Right forelimb (tissue), 1 donor: ENCODE measurements around the gene GALNT9.

ENCODE experiments used
- DNase-seq: peaks from one replicate; pipeline ENCODE4 v3.0.0-alpha.2; 2018

The GALNT9 gene

DNA sequence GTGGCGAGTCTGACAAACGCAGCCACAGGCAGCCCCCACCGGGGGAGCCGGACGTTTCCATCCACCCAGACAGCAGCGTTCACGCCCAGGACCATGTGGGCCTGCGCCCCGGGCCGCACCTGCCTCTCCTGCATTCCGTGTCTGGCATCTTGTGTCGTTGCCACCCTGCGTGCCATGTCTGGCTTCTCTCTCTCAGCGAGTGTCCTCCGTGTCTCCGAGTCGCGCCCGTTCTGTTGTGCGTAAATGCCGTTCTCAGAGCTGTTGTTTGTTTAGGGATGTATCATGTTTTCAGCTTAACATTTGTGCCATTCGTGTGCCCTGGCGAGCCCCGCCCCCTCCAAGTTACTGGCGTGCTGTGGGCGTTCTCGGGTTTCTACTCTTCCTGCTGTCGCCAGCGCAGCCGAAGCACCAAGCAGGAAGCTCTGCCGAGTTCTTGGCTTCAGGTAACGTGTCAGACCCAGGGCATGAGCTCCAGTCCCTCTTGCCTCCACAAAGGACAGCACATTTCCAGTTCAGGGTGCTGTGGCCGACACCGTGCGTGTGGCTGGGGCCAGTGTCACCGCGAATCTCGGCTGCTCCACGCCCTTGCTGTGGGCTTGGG, 150.5 kb downstream of the GALNT9 start:
- DNase-seq, result no peak

DNA sequence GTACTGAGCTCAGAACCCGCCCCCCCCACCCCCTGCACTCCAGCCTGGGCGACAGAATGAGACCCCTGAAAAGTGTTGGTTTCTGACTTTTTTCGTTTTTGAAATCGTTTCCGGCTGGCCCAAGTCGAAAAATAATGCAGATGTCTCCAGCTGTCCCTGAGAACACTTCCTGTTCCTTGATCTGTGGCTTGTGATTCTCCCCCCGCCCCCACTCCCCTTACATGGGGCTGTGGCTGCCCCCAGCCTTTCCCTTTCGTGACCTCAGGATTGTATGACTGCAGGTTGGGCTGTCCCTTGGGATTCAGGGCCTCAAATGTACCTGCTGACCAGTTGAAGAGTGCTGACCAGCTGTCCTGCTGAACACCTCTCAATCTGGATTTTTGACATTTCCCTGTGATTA, 151.1 kb downstream of the GALNT9 start:
- DNase-seq, result no peak

DNA sequence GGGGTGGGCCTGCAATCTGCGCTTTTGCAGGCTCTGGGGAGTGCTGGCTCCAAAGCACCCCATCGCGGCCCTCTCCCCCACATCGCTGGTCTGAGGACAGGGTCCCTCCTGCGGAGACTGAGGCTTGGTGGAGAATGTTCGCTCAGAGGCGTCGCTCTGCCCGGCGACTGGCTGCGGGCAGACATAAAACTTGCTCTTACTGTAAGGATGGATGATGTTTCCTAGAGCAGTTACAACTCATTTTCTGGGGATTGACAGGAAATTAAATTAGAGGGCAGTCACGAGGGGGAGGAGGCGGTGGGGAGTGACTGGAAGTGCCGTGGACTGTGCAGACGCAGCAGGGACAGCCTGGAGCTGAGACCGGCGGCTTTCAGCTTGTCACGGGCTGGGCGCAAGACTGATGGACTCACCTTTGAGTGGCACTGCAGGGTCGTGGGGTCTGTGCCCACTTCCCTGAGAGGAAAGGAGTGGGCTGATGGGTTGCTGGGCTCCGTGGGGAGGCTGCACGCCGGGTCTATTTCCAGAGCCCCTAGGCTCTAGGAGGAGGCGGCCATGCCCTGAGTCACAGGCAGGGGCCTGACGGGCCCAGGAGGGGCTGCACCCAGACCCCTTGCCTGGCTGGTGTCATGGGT, 152.4 kb downstream of the GALNT9 start:
- no peak for DNase-seq

DNA sequence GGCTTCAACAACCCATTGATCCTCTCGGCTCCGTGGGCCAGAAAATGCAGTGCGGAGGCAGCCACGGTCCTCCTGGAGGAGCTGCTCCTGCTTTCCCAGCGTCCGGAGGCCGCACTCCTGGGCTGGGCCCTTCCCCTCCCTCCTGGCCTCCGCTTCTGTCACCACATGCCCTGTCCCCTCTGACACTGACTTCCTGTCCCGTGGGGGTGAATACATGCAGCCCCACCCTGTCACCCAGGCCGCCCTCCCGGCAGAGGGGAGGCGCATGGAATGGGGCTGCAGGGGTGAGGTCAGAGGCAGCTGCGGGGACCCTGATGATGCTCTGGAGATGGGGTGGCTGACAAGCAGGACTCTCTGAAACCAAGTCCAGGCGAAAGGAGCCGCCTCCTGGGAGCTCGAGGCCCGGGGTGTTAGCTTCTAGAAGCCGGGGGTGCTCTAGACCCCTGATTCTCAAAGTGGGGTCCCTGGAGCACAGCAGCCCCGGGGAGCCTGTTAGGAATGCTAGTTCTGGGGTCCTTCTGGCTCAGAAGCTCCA, 152.9 kb downstream of the GALNT9 start:
- DNase-seq, result no peak

DNA sequence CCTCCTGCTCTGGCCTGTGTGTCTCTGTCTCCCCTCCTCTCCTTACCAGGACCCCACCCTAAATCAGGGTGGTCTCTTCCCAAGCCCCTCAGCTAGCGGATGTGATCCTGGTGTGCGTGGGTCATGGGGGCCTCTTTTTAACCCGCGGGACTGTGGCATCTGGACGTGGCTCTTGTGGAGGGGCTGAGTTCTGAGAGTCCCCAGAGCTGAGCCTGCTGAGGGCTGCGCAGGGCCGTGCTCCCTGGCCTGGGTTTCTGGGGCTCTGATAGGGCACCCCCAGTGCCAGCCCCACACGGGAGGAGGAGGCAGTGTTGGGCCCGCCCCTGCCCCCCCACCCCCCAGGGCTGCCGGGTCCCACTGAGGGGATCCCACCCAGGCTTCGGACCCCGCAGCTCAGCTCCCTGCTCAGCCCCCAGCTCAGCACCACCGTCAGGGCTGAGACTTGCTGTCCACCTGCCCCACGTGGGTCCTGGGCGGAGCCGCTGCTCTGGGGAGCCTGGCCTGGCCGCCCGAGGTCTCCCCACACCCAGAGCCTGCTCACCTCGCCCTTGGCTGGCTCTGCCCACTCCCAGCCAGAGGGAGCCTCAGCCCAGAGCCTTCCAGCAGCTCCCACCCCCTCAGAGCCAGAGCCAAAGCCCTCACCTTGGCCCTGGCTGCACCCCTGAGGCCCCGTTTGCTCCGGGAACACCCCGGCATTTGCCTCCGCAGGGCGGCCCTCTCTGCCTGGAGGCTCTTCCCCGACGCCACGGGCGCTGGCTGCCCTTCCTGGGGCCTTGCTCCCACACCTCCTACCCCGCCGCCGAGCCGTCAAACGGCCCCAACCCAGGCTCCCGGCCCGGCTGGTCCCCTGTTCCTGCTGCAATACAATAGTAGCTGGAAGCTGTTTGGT, 153.6 kb downstream of the GALNT9 start:
- DNase-seq, result no peak

DNA sequence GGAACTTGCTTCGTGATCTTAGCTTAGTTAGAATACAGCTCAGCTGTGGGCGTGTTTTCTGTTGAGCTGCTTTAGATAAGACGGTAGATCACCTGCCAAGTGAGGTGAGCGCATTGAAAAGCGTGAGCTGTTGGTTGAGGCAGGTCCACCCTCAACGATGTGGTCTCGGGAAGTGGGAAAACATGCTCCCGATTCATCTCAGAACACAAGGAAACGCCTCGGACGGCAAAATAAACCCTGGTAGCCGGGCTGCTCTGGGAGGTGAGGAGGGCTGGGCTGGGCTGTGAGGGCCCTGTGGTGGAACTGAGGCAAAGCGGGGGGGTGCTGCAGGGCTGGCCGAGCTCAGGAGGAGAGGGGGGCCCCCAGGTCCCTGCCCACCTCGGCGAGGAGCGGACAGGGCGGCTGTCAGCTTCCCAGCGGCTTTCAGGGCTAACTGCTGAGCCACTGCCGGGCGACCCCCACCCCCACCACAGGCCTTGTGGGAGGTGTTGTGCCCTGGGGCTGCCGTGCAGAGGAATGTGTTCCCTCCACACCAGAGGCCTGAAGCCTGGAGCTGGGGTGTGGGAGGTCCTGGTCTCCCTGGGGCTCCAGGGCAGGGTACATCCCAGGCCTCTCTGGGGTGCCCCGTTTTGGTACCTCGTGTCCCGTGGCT, 154.4 kb downstream of the GALNT9 start:
- no peak for DNase-seq

DNA sequence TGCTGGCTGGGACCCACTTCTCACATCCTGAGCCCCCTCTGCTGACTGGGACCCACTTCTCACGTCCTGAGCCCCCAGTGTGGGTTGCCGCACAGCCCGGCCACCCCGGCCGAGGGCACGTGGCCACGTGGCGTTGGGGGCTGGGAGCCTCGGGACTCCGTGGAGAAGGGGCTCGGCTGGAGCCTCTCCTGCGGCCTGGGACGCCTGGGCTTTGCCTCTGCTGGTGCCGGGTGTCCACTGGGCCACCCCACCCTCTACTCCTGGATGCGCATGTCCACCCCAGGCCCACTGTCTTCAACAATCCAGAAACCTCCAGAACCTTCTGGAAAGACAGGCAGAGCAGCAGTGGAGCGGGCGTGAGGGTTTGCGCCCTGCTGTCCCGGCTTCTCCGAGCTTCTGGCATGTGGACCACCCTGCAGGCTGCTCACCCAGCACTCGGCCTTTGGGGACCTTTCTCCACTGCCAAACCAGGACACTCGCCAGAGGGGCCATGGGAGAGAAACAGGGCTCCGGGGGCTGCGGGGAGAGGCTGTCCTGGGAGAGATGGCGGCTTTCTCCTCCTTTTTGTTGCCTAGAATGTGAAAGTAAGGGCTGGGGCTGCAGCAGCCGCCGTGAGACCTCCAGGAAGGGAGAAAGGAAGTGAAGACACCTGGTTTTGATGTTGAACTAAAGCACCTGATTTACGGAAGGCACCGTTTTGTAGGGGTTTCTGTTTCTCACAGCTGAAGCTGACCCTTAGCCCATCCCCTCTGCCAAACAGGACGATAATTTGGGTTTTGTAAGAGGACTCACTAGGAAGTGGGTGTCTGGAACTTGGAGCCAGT, 155.2 kb downstream of the GALNT9 start:
- no peak for DNase-seq

DNA sequence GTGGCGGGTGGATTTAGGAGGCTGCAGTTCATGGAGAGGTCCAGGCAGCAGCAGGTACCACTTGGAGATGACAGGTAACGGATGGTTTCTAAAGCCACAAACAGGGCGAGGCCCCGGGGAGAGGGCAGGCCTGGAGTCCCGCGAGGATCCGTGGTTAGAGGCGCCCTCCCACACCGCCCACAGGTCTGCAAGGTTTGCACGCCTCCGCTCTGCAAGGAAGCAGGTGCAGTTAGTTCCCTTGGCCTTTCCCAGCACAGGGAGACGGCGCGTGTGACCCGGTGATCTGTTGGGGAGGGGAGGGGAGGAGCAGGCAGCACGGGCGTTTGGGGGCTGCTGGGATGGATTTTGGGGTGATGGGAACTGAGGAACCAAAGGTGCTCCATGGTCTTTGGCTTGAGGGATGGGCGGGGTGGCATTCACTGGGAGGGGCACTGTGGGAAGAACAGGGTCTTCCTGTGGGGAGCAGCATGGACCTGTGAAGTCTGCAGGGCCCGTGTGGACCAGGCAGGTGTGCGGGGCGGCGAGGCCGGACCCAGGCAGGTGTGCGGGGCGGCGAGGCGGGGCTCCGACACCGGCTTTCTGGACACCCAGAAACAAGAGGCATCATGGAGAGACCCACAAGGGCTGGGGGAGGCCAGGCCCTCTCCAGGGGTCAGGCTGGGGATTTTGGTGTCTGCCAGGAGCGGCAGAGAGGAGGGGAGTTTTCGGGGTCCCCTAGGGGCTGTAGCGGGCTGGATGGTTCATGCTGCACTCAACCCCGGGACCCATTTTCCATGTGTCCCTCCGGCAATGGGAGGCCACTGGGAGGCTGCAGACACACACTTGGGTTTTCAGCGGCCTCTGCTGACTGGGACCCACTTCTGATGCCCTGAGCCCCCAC, 156.0 kb downstream of the GALNT9 start:
- no peak for DNase-seq

DNA sequence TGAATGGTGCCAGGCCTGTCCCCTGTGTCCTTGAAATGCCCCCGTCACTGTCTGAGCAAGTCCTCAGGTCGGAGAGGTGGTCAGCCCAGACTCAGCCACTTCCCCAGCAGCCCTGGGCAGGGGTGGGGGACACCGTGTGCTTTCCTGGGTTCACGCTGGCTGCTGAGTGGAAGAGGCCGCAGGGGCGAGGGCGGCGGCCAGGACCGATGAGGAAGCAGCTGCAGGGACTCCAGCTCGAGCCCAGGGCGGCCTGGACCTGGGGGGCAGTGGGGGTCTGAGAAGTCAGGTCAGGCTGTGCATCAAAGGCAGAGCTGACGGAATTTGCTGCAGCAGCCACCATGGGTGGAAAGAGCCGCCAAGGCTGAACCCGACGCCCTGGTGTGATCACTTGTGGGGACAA, 156.8 kb downstream of the GALNT9 start:
- DNase-seq, result no peak

DNA sequence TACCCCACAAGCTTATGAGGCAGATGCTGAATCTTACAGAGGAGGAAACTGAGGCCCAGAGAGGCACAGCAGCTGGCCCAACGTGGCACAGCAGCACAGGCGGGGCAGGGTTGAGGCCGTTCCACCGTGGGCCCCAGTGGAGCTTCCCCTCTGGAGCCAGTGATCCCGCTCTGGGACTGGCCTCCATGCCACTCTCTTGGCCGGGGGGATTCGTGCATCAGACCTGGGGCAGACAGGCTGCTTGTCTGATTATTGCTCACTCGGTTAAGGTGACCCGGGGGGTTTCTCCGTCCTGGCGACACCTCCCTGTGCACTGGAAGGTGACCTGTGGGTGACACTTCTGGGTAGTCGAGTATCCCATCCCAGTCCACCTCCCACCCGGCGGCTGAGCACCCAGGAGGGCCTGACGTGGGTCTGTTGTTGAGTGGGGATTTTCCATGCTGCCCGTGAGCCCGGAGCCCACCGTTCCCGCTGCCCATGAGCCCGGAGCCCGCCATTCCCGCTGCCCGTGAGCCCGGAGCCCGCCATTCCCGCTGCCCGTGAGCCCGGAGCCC, 157.3 kb downstream of the GALNT9 start:
- DNase-seq, result no peak

DNA sequence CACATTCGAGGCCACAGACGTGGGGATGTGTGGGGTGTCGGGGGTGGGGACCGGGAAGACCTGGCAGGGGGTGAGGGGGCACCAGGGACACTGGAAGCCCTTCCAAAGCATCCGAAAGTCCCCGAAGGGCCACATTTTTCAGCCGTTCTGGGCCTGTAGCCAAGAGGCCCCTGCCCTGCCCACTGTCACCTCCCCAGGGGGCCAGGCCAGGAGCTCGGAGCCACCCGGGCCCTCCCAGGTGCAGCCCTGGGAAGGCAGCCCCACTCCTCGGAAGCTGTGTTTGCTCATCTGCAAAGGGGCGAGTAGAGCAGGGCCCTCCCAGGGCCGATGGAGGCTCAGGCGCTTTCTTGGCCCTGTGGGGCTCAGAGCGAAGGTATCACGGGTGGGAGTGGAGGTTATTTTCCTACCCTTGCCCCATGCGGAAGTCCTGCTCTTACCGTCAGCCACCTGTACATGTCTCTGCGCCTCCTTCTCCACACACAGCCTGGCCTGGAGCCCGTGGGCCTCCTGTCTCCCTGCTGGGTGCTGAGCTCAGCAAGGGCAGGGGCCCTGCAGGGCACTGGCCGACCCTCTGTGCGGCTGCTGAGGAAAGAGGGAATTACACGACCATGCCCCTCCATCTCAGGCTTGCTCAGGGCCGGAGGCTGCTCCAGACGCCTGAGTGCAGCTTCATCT, 158.0 kb downstream of the GALNT9 start:
- no peak for DNase-seq

DNA sequence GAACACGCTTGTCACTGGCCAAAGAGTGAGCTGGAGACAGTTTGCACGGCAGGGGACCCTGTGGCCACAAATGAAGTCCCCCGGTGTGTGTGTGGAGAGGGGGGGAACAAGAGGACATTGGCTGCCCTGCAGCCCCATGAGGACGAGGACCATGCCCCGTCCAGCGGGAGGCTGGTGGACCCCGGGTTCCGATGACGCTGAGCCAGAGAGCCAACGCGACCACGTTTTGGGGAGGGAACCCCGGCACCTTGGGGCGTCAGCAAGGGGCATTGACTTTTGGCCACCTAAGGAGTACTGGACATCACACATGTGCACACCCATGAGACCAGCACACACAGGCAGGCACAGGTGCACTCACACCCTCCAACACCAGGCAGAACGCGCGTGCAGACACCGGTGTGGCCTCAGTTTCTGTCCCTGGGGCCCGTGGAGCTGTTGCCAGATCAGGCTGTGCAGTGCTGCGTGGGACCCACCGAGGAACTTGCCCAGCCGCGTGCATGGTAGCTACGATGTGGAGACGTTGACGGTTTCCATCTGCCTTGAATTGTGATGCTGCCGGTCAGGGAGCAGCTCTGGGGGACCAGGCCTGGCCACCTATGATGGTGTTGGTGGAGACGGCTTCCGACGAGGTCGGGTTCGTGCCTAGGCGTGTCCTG, 158.6 kb downstream of the GALNT9 start:
- DNase-seq, result no peak

DNA sequence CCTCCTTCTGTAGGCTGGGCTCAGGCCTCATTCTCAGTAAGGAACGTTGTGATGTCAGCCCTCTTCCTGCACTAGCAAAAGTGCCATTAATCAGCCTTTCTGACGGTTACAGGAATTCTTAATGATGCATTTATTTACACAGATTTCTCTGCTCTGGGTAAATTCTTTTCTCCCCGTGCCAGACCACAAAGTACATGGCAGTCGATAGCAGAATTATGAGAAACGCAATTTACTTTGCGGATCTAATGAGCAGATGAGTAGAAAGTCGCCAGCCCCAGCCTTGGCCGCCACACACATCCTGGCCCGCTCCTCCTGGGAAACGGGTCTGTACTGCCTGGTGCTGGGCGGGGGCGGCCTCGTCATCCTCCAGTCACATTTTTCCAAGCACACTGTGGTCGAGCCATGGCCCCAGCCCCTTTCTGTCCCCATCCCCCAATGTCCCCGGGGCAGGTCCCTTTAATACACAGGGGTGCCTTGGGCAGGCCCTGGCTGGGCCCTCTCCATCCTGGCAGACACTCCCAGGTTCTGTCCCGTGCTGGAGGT, 159.2 kb downstream of the GALNT9 start:
- no peak for DNase-seq

DNA sequence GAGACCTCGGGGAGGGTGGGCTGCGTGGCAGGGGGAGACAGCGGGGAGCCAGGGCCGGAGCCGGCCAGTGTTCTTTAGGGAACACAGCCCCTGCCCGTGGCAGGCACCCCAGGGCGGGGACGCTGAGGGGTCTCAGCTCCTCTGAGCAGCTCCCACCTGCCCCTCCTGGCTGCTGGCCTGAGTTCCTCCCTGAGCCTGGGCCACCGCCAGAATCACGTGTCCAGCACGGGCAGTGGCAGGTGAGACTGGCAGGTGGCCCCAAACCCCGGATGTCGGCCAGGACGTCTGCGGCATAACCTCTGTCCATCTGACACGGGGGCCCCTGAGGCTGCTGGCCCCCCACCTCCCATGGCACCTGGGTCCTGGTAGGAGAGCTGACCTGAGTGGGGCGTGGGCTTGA, 160.0 kb downstream of the GALNT9 start:
- no peak for DNase-seq

DNA sequence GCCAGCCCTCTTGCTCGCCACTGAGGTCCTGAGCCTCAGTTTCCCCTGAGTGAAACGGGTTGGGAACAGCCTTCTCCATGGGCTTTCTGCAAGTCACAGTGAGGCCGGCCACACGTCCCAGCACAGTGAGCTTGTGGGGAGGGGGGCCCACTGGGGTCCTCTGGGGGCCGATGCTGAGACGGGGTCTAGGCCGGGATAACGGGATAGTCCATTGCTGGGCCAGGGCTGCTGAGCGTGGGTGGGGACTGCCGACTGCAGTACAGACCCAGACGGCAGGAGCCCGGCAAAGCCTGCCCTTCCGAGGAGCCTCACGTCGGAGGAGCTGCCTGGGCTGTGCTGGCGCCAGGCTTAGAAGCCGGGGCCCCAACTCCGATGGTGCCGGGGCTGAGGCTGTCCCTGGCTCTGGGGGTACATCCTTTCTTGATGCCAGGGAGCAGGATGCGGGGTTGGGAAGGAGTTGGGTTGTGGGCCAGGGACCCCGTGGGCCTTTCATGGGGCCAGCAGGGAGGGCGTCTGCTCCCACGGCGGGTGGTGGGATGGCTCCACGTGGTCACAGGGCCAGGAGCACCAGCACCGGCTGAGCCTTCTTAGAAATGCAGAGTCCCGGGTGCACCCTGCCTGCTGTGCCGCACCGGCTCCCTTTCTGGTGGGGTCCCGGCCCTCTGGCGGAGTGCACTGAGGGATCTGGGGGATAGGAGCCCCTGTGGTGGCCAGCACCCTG, 160.9 kb downstream of the GALNT9 start:
- DNase-seq, result no peak

DNA sequence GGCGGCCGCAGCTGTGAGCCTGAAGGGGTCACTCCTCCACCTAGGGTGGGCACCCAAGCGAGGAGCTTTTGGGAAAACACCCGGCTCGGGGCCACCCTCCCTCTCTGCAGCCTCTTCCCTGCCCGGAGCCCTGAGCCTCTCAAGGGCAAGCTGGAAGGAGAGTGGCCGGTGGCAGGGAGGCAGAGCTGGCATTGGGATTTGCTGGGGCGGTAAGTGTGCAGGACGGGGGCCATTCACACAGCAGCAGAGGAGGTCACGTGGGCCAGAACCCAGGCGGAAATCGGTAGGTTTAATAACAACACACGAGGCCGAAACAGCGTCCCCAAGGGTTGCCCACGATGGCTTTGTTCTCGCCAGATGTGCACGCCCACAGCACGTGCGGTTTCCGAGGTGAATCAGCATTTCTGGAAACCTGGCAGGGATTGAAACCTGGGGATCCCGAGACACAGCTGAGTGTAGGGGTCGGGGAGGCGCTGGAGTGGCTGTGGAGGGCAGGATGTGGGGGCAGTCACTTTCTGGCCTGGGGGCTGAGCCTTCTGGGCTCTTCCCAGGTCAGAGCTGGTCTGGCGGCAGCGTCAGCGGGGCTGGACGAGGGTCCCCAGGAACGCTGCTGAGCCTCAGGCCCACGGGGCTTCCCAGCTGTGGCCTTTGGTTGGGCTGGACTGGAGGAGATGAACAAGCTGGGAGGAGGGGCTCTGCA, 161.6 kb downstream of the GALNT9 start:
- DNase-seq, result no peak

DNA sequence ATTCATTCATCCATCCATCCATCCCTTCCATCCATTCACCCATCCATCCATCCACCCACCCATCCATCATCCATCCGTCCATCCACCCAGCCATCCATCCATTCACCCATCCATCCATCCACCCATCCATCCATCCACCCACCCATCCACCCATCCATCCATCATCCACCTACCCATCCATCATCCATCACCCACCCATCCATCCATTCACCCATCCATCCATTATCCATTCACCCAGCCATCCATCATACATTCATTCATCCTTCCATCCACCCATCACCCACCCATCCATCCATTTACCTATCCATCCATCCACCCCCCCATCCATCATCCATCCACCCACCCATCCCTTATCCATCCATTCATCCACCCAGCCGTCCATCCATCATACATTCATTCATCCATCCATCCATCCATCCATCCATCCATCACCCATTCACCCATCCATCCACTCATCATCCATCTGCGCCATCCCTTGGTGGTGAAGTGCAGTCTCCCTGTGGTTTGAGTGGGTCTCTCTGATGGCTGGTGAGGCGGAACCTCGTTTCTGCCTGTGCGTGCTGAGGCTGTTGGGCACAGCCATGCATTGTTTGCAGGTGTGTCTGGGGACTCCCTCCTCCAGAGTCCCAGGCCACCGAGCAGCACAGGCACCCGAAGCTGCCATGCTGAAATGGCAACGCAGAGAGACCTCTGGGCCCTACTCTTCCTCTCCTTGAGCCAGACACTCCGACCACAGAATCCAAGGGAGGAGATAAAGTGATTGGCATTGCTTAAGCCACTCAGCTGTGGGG, 162.4 kb downstream of the GALNT9 start:
- DNase-seq, result no peak
